WTC11 (cell line): ENCODE data around the gene LAGE3. TPM values are rescaled to one million over a fixed set of nuclear protein-coding genes. Genes with fewer than 3 reads are reported as not detected.

ENCODE experiments used
- ATAC-seq: fragments of 200-7000 bp; cut with Tn5 transposase; 2 replicates; pipeline ENCODE4 v1.10.0; 2021; ENCODE audit warnings: mild to moderate bottlenecking, moderate library complexity
- CTCF ChIA-PET: fragments of 300-600 bp; sonication (Branson Sonifier 250); formaldehyde crosslinking; loops from one replicate; lab custom pipeline; 2021; ENCODE audit warnings: antibody characterized with exemption; lab: Charles Lee
- POLR2A ChIA-PET: fragments of 350-600 bp; sonication (Branson Sonifier 250); formaldehyde crosslinking; loops from one replicate; lab custom pipeline; 2021; ENCODE audit warnings: antibody characterized with exemption; lab: Charles Lee
- DNase-seq: peaks from one replicate; pipeline ENCODE4 v3.0.0; 2021; ENCODE audit warnings: low spot score
- H3K27ac Mint-ChIP-seq: 2 replicates; pipeline ENCODE4 v1.8.0; 2021; ENCODE audit warnings: mixed read lengths
- H3K27me3 Mint-ChIP-seq: 2 replicates; pipeline ENCODE4 v1.8.0; 2021; ENCODE audit warnings: low read depth, mild to moderate bottlenecking, moderate library complexity, mixed read lengths
- H3K36me3 Mint-ChIP-seq: 2 replicates; pipeline ENCODE4 v1.8.0; 2021; ENCODE audit warnings: mixed read lengths
- H3K4me1 Mint-ChIP-seq: 2 replicates; pipeline ENCODE4 v1.8.0; 2022; ENCODE audit warnings: mixed read lengths
- H3K4me3 Mint-ChIP-seq: 2 replicates; pipeline ENCODE4 v1.8.0; 2021; ENCODE audit warnings: mild to moderate bottlenecking, moderate library complexity, mixed read lengths
- H3K9me3 Mint-ChIP-seq: 2 replicates; pipeline ENCODE4 v1.8.0; 2021; ENCODE audit warnings: mixed read lengths
- ATF2 ChIP-seq: sonication (generic); formaldehyde crosslinking; IDR thresholded peaks from 2 replicates; pipeline ENCODE4 v1.8.1; 2022; ENCODE audit warnings: low read depth, missing genetic modification reagents, borderline replicate concordance
- ELF4 ChIP-seq: sonication (generic); formaldehyde crosslinking; IDR thresholded peaks from 2 replicates; pipeline ENCODE4 v1.8.1; 2022; ENCODE audit warnings: low read depth, mild to moderate bottlenecking, moderate library complexity, missing genetic modification reagents
- ESRRA ChIP-seq: sonication (generic); formaldehyde crosslinking; IDR thresholded peaks from 2 replicates; pipeline ENCODE4 v1.8.1; 2022; ENCODE audit warnings: mild to moderate bottlenecking, missing genetic modification reagents, borderline replicate concordance
- FOXK1 ChIP-seq: sonication (generic); formaldehyde crosslinking; IDR thresholded peaks from 2 replicates; pipeline ENCODE4 v1.8.0; 2022; ENCODE audit warnings: mild to moderate bottlenecking, moderate library complexity, missing genetic modification reagents
- FOXP1 ChIP-seq: sonication (generic); formaldehyde crosslinking; IDR thresholded peaks from 2 replicates; pipeline ENCODE4 v1.8.0; 2022; ENCODE audit warnings: missing genetic modification reagents, mild to moderate bottlenecking, moderate library complexity, borderline replicate concordance
- KAT7 ChIP-seq: sonication (generic); formaldehyde crosslinking; IDR thresholded peaks from 2 replicates; pipeline ENCODE4 v1.8.1; 2023; ENCODE audit warnings: missing genetic modification reagents, mild to moderate bottlenecking, borderline replicate concordance
- OVOL2 ChIP-seq: fragments of 250-450 bp; sonication (Bioruptor Pico); IDR thresholded peaks from 2 replicates; pipeline ENCODE4 v1.9.0; 2021; ENCODE audit warnings: mild to moderate bottlenecking, borderline replicate concordance
- SP1 ChIP-seq: sonication (generic); formaldehyde crosslinking; conservative IDR thresholded peaks from 2 replicates; pipeline ENCODE4 v1.8.1; 2022; ENCODE audit warnings: missing genetic modification reagents
- ZBTB21 ChIP-seq: sonication (generic); formaldehyde crosslinking; IDR thresholded peaks from 2 replicates; pipeline ENCODE4 v1.8.1; 2023; ENCODE audit warnings: mild to moderate bottlenecking, missing genetic modification reagents, borderline replicate concordance
- ZNF138 ChIP-seq: sonication (generic); formaldehyde crosslinking; conservative IDR thresholded peaks from 2 replicates; pipeline ENCODE4 v1.8.1; 2022; ENCODE audit warnings: mild to moderate bottlenecking, moderate library complexity, missing genetic modification reagents
- ZNF425 ChIP-seq: fragments of 250-450 bp; sonication (Bioruptor Pico); conservative IDR thresholded peaks from 2 replicates; pipeline ENCODE4 v1.9.0; 2021; ENCODE audit warnings: mild to moderate bottlenecking
- total RNA-seq: library from RNA; stranded (reverse); gene quantifications from 3 replicates; pipeline ENCODE4 v1.2.3, GENCODE V29; 2021
- TF ChIP-seq, protein P1 (sequence below): sonication (generic); formaldehyde crosslinking; IDR thresholded peaks from 2 replicates; pipeline ENCODE4 v1.8.1; 2022; ENCODE audit warnings: mild to moderate bottlenecking, moderate library complexity, missing genetic modification reagents
- TF ChIP-seq, protein P2 (sequence below): sonication (generic); formaldehyde crosslinking; IDR thresholded peaks from 2 replicates; pipeline ENCODE4 v1.8.0; 2023; ENCODE audit warnings: missing genetic modification reagents, mild to moderate bottlenecking, borderline replicate concordance

The LAGE3 gene
- total RNA-seq, 1 experiment from 2014 or later = 46.1 TPM

GRCh38 chrX:154437971-154438893 is 40.8 kb downstream of the LAGE3 start (continued):
- TF ChIP-seq ZNF425 (CRISPR knock-in tag) (no peak), ATF2 (CRISPR knock-in tag) (no peak), FOXK1 (CRISPR knock-in tag) (no peak), ZNF138 (CRISPR knock-in tag) (no peak), FOXP1 (no peak), ZBTB21 (CRISPR knock-in tag) (no peak)

- peak; percentile 38 for DNase-seq
- peak; percentile 38 for ATAC-seq
- peak within 1 kb of the TSS; percentile 83 for H3K4me3 Mint-ChIP-seq
- ChIA-PET POLR2A (no interaction called here), CTCF (no interaction called here)
- TF ChIP-seq, protein P1, sequence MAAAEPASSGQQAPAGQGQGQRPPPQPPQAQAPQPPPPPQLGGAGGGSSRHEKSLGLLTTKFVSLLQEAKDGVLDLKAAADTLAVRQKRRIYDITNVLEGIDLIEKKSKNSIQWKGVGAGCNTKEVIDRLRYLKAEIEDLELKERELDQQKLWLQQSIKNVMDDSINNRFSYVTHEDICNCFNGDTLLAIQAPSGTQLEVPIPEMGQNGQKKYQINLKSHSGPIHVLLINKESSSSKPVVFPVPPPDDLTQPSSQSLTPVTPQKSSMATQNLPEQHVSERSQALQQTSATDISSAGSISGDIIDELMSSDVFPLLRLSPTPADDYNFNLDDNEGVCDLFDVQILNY = 0 out of 2 replicates have a peak, but pooled peaks have one; percentile 61
- no peak for TF ChIP-seq ESRRA (CRISPR knock-in tag)
- TF ChIP-seq KAT7 = no peak
- TF ChIP-seq OVOL2 = no peak
- TF ChIP-seq, protein P2, sequence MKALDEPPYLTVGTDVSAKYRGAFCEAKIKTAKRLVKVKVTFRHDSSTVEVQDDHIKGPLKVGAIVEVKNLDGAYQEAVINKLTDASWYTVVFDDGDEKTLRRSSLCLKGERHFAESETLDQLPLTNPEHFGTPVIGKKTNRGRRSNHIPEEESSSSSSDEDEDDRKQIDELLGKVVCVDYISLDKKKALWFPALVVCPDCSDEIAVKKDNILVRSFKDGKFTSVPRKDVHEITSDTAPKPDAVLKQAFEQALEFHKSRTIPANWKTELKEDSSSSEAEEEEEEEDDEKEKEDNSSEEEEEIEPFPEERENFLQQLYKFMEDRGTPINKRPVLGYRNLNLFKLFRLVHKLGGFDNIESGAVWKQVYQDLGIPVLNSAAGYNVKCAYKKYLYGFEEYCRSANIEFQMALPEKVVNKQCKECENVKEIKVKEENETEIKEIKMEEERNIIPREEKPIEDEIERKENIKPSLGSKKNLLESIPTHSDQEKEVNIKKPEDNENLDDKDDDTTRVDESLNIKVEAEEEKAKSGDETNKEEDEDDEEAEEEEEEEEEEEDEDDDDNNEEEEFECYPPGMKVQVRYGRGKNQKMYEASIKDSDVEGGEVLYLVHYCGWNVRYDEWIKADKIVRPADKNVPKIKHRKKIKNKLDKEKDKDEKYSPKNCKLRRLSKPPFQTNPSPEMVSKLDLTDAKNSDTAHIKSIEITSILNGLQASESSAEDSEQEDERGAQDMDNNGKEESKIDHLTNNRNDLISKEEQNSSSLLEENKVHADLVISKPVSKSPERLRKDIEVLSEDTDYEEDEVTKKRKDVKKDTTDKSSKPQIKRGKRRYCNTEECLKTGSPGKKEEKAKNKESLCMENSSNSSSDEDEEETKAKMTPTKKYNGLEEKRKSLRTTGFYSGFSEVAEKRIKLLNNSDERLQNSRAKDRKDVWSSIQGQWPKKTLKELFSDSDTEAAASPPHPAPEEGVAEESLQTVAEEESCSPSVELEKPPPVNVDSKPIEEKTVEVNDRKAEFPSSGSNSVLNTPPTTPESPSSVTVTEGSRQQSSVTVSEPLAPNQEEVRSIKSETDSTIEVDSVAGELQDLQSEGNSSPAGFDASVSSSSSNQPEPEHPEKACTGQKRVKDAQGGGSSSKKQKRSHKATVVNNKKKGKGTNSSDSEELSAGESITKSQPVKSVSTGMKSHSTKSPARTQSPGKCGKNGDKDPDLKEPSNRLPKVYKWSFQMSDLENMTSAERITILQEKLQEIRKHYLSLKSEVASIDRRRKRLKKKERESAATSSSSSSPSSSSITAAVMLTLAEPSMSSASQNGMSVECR (CRISPR knock-in tag) = no peak
- no peak for TF ChIP-seq ELF4 (CRISPR knock-in tag)
- peak; percentile 66; the same call in 1 of the 2 replicates for TF ChIP-seq SP1 (CRISPR knock-in tag)
- no peaks in the 10 kb centered on the region for H3K9me3 Mint-ChIP-seq
- H3K36me3 Mint-ChIP-seq = peaks cover 21% of the 10 kb centered on the region
- H3K27ac Mint-ChIP-seq = peak within 1 kb of the TSS; percentile 84
- peaks cover 12% of the 10 kb centered on the region for H3K4me1 Mint-ChIP-seq
- H3K27me3 Mint-ChIP-seq = no peaks in the 10 kb centered on the region
Measured at GRCh38 chrX:154436983-154437752, 41.9 kb downstream of the LAGE3 start, which contains the start of gene GDI1. GDI1 (plus strand) TSS chrX:154437154; CDS start chrX:154437255, 101 bp downstream.
